Left ventricle myocardium inferior (tissue), 1 donor: ENCODE results near the gene MT3. TPM values are rescaled to one million over a fixed set of nuclear protein-coding genes. Genes with fewer than 3 reads are reported as not detected.

Source experiments
- DNase-seq: peaks from one replicate; pipeline ENCODE4 v3.0.0-alpha.2; 2020
- H3K27ac ChIP-seq: fragments of 200-600 bp; replicated peaks from 2 replicates; pipeline ENCODE4 v1.8.0; 2021
- H3K27me3 ChIP-seq: fragments of 200-600 bp; 2 replicates; pipeline ENCODE4 v1.8.0; 2021; ENCODE audit warnings: low read depth
- H3K36me3 ChIP-seq: fragments of 200-600 bp; 2 replicates; pipeline ENCODE4 v1.8.0; 2021
- H3K4me1 ChIP-seq: fragments of 200-600 bp; 2 replicates; pipeline ENCODE4 v1.8.0; 2021
- H3K4me3 ChIP-seq: fragments of 200-600 bp; 2 replicates; pipeline ENCODE4 v1.8.0; 2021; ENCODE audit warnings: mild to moderate bottlenecking, moderate library complexity
- H3K9me3 ChIP-seq: fragments of 200-600 bp; replicated peaks from 2 replicates; pipeline ENCODE4 v1.8.0; 2021
- intact Hi-C: fragments of 100-400 bp; cut with micrococcal nuclease; formaldehyde crosslinking; loops from one replicate; pipeline ENCODE4 v1.11.0; 2022
- total RNA-seq: library from RNA; stranded (reverse); fragmentation: NEBNext Ultra II Directional; extraction: Animal tissue kit (Norgen Biotek cat#: 25700); gene quantifications from one replicate; pipeline ENCODE4 v1.2.1, GENCODE V29; 2021
- TF ChIP-seq, protein P1 (sequence below): fragments of 200-600 bp; IDR thresholded peaks from 2 replicates; pipeline ENCODE4 v1.8.0; 2021; ENCODE audit warnings: antibody characterized with exemption, mild to moderate bottlenecking, borderline replicate concordance
- donor health status: DM: no; HTN: yes; CAD: no; lungs with severe emphysema.

The MT3 gene
- total RNA-seq, 1 donor from 2014 or later: 4.1 TPM

DNA sequence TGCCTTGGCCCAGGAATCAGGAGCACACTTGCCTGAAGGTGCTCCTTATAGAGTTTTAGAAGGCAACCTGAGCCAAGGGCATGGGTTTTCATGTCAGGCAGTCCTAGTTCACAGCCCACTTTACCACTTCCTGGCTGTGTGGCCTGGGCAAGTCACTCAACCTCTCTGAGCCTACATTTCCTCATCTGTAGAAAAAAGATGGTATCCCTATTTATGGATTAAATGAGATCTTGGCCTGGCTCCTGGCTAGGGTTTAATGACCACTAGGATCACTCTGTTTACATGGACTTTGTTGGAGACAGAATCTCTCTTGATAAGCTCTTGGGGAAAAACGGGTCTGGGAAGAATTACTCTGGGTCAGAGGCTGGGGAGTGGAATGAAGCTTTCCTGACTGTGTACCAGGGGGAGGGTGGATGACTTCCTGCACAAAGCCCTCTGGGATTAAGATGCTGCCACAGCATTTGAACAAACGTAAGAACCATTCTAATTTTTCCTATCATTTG lies 21.3 kb downstream of the MT3 start:
- no peaks in the 10 kb centered on the region for H3K36me3 ChIP-seq
- peak overlapping the region; percentile 95 for H3K27ac ChIP-seq
- H3K27me3 ChIP-seq: no peaks in the 10 kb centered on the region
- H3K4me3 ChIP-seq: peak overlapping the region; percentile 78
- H3K9me3 ChIP-seq: no peaks in the 10 kb centered on the region
- TF ChIP-seq, protein P1, sequence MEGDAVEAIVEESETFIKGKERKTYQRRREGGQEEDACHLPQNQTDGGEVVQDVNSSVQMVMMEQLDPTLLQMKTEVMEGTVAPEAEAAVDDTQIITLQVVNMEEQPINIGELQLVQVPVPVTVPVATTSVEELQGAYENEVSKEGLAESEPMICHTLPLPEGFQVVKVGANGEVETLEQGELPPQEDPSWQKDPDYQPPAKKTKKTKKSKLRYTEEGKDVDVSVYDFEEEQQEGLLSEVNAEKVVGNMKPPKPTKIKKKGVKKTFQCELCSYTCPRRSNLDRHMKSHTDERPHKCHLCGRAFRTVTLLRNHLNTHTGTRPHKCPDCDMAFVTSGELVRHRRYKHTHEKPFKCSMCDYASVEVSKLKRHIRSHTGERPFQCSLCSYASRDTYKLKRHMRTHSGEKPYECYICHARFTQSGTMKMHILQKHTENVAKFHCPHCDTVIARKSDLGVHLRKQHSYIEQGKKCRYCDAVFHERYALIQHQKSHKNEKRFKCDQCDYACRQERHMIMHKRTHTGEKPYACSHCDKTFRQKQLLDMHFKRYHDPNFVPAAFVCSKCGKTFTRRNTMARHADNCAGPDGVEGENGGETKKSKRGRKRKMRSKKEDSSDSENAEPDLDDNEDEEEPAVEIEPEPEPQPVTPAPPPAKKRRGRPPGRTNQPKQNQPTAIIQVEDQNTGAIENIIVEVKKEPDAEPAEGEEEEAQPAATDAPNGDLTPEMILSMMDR: no peak
- intact Hi-C loops: no loop called here
- peaks cover 64% of the 10 kb centered on the region for H3K4me1 ChIP-seq
- no peak for DNase-seq

DNA sequence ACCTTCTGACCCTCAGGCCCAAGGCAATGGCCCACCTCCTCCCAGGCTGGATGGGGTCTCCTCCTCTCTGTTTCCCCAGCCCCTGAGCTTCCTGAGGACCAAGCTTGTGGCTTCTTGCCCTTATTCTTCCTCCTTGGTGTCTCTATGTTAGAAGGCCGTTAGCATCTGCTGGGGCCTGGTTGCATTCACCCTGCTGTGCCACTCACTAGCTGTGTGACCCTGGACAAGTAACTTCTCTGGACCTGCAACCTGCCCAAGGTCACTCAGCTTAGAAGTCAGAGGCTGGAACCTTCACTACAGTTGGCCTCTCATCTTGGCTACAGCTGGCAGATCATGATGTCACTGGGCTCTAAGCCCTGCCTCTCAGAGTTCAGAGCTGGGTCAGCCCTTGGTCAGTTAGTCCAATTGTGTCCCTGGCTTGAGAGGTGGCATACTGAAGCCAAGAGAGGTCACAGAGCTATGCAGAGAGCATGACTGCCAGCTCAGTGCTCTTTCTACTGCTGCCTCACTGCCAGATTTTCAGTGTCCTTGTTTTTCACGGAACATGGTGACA lies 22.0 kb downstream of the MT3 start:
- no peaks in the 10 kb centered on the region for H3K27me3 ChIP-seq
- H3K9me3 ChIP-seq: no peaks in the 10 kb centered on the region
- peaks cover 58% of the 10 kb centered on the region for H3K4me1 ChIP-seq
- no peaks in the 10 kb centered on the region for H3K36me3 ChIP-seq
- intact Hi-C loops: no loop called here
- DNase-seq: peak; percentile 75
- peak overlapping the region; percentile 95 for H3K27ac ChIP-seq
- H3K4me3 ChIP-seq: no peak overlapping the region
- TF ChIP-seq, protein P1: no peak

DNA sequence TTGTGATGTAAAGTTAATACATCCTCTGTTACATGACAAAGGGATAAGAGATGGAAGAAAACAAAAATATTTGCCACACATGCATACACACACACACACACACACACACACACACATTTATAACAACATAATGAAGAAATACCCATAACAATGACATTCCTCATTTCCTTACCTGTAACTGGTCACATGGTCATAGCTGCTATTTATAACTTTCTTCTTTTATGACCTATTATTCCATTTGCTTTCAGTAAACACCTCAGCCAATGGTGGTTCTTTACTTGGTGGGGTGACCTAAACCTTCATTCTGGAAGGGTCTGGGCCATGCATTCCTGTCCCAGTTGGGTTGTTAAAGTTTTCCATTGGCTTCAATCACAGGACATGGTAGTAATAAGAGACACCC lies 24.4 kb downstream of the MT3 start:
- no peak overlapping the region for H3K27ac ChIP-seq
- no peak for DNase-seq
- TF ChIP-seq, protein P1: no peak
- no peaks in the 10 kb centered on the region for H3K36me3 ChIP-seq
- no peaks in the 10 kb centered on the region for H3K9me3 ChIP-seq
- H3K4me1 ChIP-seq: peaks cover 58% of the 10 kb centered on the region
- intact Hi-C loops: no loop called here
- no peaks in the 10 kb centered on the region for H3K27me3 ChIP-seq
- H3K4me3 ChIP-seq: no peak overlapping the region

DNA sequence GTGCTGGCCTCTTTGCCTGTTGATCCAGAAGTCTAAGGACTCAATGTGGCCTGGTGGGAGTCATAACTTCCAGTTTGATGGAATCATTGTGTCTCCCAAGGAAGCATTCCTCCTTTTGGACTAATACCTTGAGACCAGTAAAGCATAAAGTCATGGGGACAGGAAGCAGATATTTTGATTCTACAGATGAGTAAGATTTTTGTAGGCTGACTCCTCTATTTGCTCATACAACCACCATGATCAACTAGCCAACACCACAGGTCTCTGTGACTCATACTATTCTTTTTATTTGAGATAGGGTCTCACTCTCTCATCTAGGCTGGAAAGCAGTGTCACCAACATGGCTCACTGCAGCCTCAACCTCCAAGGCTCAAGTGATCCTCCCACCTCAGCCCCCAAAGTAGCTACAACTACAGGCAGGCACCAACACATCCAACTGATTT lies 25.2 kb downstream of the MT3 start:
- Histone ChIP-seq H3K4me3 (no peak overlapping the region), H3K9me3 (no peaks in the 10 kb centered on the region), H3K4me1 (peaks cover 54% of the 10 kb centered on the region), H3K36me3 (no peaks in the 10 kb centered on the region), H3K27ac (no peak overlapping the region), H3K27me3 (no peaks in the 10 kb centered on the region)
- DNase-seq: no peak
- TF ChIP-seq, protein P1: no peak
- intact Hi-C loops: no loop called here

DNA sequence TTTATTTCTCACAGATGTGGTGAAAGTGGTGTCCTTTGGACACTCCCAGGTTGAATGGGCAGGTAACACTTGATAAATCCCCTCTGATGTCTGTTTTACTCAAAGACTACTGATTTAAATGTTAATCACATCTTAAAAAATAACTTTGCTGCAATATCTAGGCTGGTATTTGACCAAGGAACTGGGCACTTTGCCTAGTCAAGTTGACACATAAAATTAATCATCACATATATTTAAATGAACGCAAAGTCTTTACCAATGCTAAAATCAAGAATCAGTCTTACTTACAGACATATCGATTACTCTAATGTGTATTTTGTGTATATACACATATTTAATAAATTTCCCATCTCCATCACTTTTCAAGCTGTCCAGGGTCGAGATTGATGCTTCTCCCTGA lies 26.0 kb downstream of the MT3 start:
- no peaks in the 10 kb centered on the region for H3K27me3 ChIP-seq
- no peak overlapping the region for H3K4me3 ChIP-seq
- TF ChIP-seq, protein P1: no peak
- H3K9me3 ChIP-seq: no peaks in the 10 kb centered on the region
- DNase-seq: no peak
- intact Hi-C loops: no loop called here
- H3K4me1 ChIP-seq: peaks cover 46% of the 10 kb centered on the region
- H3K36me3 ChIP-seq: no peaks in the 10 kb centered on the region
- no peak overlapping the region for H3K27ac ChIP-seq
